Loucy (cell line): ENCODE results near the gene PFN3.

Experiments
- CTCF ChIP-seq: fragments of 200-600 bp; sonication (generic); conservative IDR thresholded peaks from 2 replicates; pipeline ENCODE4 v1.5.1; 2014; ENCODE audit warnings: mild to moderate bottlenecking, antibody characterized with exemption, low read length
- EZH2phosphoT487 ChIP-seq: fragments of 200-600 bp; IDR thresholded peaks from 2 replicates; pipeline ENCODE4 v1.6.1; 2018; ENCODE audit warnings: antibody characterized with exemption, mild to moderate bottlenecking, moderate library complexity, borderline replicate concordance

- TF ChIP-seq CTCF (no peak), EZH2phosphoT487 (no peak)
Measured at GRCh38 chr5:177445052-177445916, 44.8 kb upstream of the PFN3 start.
